Measurements from ENCODE around the gene TANC1.

The TANC1 gene

DNA sequence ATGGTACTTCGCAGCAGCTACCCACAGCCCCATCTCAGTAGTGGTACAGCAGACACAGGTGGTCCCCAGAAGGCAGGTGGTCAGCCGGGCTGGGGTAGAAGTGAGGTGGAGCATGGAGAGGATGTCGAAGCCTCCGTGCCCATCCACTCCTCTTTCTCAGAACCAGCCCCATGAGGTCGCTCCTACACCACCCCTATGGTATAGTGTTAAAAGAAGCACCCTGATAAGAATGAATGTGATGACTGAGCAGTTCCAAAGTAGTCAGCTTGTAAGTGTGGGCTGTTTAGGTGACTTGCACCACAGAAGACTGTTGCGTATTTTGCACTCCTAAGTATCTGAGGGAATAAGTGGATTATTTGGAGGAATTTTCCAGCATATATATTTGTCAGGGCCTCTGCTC lies 206.7 kb downstream of the TANC1 start:
- Mint-ChIP-seq H3K27ac (no peak overlapping the region), H3K4me3 (no peak overlapping the region), H3K9me3 (ENCODE audit: low read depth) (no peaks in the 10 kb centered on the region), H3K36me3 (no peaks in the 10 kb centered on the region), H3K27me3 (no peaks in the 10 kb centered on the region), H3K4me1 (ENCODE audit: low read depth) (peaks cover 9% of the 10 kb centered on the region)

DNA sequence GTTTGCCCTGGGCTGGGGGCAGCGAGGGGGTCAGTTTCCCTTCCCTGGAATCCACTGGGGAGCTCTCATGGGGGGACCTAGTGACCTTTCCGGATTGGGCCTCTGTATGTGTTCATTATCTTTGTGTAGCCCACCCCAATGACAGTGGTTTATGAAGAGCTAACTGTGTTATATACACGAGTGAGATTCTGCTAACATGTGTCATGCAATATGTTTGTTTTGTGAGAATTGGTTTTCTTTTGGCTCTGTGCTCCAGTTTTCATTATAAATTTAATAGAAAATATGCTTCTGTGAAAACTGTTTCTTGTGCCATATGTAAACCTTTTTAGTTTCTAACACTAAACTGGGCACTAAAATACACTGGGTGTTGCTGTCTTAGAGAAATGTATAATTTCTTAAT lies 207.5 kb downstream of the TANC1 start:
- peaks cover 9% of the 10 kb centered on the region for H3K4me1 Mint-ChIP-seq (ENCODE audit: low read depth)
- H3K27ac Mint-ChIP-seq: no peak overlapping the region
- H3K4me3 Mint-ChIP-seq: no peak overlapping the region
- no peaks in the 10 kb centered on the region for H3K27me3 Mint-ChIP-seq
- H3K36me3 Mint-ChIP-seq: no peaks in the 10 kb centered on the region
- H3K9me3 Mint-ChIP-seq (ENCODE audit: low read depth): no peaks in the 10 kb centered on the region

DNA sequence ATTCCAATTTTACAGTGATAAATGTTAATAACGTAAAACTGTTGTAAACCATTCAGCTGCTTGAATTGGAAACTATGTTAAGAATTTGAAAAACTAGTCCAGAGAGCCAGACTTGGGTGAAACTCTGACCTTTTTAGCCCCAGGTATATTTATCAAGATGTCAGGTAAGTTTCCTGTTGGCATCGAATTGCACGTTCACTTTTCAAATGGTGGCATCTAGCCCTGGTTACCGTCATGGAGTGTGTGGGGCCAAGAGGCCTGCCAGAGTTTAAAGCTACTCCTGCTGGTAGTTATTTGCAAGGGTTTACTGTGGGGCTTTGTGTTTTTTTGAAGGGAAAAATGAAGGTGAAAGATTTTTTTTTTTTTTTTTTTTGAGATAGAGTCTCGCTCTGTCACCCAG lies 208.1 kb downstream of the TANC1 start:
- Mint-ChIP-seq H3K27me3 (no peaks in the 10 kb centered on the region), H3K4me1 (ENCODE audit: low read depth) (peaks cover 9% of the 10 kb centered on the region), H3K9me3 (ENCODE audit: low read depth) (no peaks in the 10 kb centered on the region), H3K36me3 (no peaks in the 10 kb centered on the region), H3K27ac (no peak overlapping the region), H3K4me3 (no peak overlapping the region)

DNA sequence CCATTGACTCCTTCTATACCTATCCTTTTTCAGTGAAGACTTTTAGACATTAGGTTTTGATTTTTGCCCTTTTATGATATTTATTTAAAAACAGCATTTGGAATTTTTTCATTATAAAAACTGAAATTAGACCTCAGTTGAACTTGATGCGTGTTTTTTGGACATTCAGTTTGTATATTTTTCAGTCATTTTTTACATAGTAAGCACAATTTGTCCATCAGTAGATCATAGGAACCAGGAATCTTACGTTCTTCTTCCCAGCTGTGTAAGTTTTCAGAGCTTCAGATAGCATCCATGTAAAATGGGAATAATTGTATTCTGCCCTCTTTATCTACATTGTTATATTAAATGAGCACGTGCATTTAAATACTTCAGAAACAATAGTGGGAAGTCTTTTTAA lies 208.9 kb downstream of the TANC1 start:
- Mint-ChIP-seq H3K27me3 (no peaks in the 10 kb centered on the region), H3K4me1 (ENCODE audit: low read depth) (peaks cover 9% of the 10 kb centered on the region), H3K36me3 (no peaks in the 10 kb centered on the region), H3K4me3 (no peak overlapping the region), H3K9me3 (ENCODE audit: low read depth) (no peaks in the 10 kb centered on the region), H3K27ac (no peak overlapping the region)

DNA sequence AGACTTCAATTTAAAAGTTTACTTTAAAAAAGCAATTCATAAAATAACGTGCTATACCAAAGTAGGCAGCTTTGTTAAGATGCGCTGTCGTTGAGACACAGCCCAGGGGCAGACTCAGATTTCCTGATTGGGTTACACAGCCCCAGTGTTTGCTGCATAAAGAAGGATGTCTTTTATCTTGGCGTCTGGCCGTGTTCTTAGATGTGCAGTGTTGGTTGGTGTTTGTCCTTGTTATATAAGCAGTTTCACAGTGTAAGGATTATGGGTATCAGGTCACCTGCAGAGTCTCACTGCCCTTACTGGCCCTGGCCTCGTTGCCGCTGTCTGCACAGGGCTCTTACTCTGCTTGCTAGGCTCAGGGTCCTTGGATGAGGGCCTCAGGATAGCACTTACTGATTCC lies 209.5 kb downstream of the TANC1 start:
- Mint-ChIP-seq H3K27me3 (no peaks in the 10 kb centered on the region), H3K27ac (no peak overlapping the region)

DNA sequence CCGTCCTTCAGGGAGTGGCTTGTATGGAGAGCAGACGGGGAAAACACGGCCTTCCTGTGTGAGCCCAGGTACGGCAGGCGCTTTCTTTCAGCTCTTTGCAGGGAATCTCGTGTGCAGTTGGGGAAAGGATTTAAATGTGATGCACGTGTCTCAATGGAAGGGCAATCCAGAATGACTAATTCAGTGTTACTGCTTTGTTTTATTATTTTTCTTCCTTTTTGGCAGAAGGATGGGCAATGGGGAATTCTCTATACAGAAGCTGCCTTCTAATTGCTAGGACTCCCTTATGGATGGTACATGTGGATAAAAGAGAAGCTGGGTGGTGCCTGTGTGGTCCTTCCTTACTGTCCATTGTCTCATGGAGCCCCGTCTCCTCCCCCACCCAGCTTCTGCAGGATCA lies 210.7 kb downstream of the TANC1 start:
- no peaks in the 10 kb centered on the region for H3K36me3 Mint-ChIP-seq
- no peaks in the 10 kb centered on the region for H3K9me3 Mint-ChIP-seq (ENCODE audit: low read depth)
- peaks cover 9% of the 10 kb centered on the region for H3K4me1 Mint-ChIP-seq (ENCODE audit: low read depth)
- no peak overlapping the region for H3K27ac Mint-ChIP-seq
- H3K4me3 Mint-ChIP-seq: no peak overlapping the region
- no peaks in the 10 kb centered on the region for H3K27me3 Mint-ChIP-seq

More for the DNA sequence above, 209.5 kb downstream of the TANC1 start:
- H3K4me1 Mint-ChIP-seq (ENCODE audit: low read depth): peaks cover 9% of the 10 kb centered on the region
- no peaks in the 10 kb centered on the region for H3K9me3 Mint-ChIP-seq (ENCODE audit: low read depth)
- H3K4me3 Mint-ChIP-seq: no peak overlapping the region
- H3K36me3 Mint-ChIP-seq: no peaks in the 10 kb centered on the region

DNA sequence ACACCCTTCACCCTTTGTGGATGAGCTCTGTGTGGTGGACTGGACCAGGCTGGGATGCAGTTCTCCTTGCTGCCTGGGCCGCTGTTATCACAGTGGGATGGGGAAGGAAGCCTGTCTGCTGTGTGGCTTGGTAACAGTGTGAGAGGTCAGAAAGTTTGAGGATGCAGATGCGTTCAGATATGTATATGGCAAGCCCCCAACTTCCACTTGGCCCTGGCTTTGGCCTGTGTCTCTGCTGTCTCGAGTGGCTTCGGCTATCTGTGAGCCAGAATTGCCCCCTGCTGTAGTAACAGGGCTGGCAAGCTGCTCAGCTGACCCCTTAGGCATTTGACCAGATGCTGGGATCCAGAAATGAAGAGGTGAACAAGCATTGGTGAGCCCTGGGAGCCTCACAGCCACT lies 211.3 kb downstream of the TANC1 start:
- no peak overlapping the region for H3K27ac Mint-ChIP-seq
- H3K27me3 Mint-ChIP-seq: no peaks in the 10 kb centered on the region
- H3K36me3 Mint-ChIP-seq: no peaks in the 10 kb centered on the region
- H3K4me3 Mint-ChIP-seq: no peak overlapping the region
- peaks cover 9% of the 10 kb centered on the region for H3K4me1 Mint-ChIP-seq (ENCODE audit: low read depth)
- no peaks in the 10 kb centered on the region for H3K9me3 Mint-ChIP-seq (ENCODE audit: low read depth)

DNA sequence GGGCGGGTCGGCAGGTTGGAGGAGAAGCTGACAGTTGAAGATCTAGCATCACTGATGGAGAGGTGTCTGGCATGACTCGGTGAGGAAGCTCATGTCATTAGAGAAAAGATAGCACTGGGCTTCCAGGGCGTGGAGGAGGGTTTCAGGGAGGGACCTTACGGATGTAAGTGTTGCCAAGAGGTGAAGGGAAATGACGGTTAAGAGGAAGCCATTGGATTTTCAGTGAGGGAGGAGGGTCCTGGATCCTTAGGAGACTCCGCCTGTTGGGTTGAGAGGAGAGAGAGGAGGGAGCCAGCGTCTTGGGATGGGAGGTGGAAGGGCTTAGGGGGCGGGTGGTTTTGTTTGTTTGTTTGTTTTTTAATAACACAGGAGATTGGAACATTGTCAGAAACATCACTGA lies 214.9 kb downstream of the TANC1 start:
- no peak overlapping the region for H3K4me3 Mint-ChIP-seq
- H3K4me1 Mint-ChIP-seq (ENCODE audit: low read depth): peaks cover 8% of the 10 kb centered on the region
- H3K27ac Mint-ChIP-seq: no peak overlapping the region
- no peaks in the 10 kb centered on the region for H3K27me3 Mint-ChIP-seq
- no peaks in the 10 kb centered on the region for H3K9me3 Mint-ChIP-seq (ENCODE audit: low read depth)
- H3K36me3 Mint-ChIP-seq: no peaks in the 10 kb centered on the region

DNA sequence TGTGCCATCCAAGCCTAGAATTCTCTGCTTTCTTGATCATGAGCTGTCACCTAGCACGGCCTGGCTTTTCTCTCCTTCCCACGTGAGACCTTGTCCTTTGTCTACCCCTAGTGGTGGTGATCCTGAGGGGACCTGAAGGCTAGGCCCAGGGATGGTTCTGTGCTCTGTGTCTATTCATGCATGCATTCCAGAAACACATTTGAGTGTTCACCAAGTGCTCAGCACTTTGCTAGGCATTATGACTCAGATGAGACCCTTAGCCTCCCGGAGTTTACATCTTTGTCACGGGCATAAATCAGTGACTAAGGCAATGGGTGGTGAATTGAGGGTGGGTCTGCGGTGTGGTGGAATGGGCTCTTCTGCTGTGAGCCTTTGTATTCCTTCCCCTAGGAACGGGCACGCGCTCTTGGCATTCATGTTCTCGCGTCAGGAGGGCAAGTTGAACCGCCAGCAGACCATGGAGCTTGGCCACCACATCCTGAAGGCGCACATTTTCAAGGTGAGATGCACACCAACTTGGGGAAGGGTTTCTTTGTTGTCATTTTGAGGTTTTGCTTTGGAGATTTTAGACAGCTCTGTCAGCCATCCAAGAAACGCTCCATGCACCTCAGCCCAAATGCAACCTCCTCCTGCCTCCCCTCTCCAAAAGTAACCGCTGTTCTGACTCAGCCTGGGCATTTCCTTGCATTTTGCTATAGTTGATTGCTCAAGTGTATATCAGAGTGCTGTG lies 217.1 kb downstream of the TANC1 start:
- no peaks in the 10 kb centered on the region for H3K27me3 Mint-ChIP-seq
- no peak overlapping the region for H3K27ac Mint-ChIP-seq
- H3K4me3 Mint-ChIP-seq: no peak overlapping the region
- H3K4me1 Mint-ChIP-seq (ENCODE audit: low read depth): peaks cover 6% of the 10 kb centered on the region
- no peaks in the 10 kb centered on the region for H3K36me3 Mint-ChIP-seq
- no peaks in the 10 kb centered on the region for H3K9me3 Mint-ChIP-seq (ENCODE audit: low read depth)

DNA sequence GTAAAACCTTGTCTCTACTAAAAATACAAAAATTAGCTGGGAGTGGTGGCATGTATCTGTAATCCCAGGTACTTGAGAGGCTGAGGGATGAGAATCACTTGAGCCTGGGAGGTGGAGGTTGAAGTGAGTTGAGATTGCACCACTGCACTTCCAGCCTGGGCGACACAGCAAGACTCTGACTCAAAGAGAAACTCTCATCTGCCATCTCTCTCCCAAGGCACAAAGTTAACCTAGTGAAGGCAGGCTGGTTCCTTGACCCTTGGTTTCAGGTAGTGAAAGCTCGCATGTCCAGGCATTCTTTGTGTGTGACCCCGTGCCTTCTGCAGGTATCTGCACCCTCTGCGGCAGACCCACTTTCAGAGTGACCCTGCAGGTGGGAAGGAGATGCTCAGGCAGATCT lies 218.0 kb downstream of the TANC1 start:
- H3K9me3 Mint-ChIP-seq (ENCODE audit: low read depth): no peaks in the 10 kb centered on the region
- no peak overlapping the region for H3K4me3 Mint-ChIP-seq
- peaks cover 6% of the 10 kb centered on the region for H3K4me1 Mint-ChIP-seq (ENCODE audit: low read depth)
- no peak overlapping the region for H3K27ac Mint-ChIP-seq
- no peaks in the 10 kb centered on the region for H3K36me3 Mint-ChIP-seq
- no peaks in the 10 kb centered on the region for H3K27me3 Mint-ChIP-seq

DNA sequence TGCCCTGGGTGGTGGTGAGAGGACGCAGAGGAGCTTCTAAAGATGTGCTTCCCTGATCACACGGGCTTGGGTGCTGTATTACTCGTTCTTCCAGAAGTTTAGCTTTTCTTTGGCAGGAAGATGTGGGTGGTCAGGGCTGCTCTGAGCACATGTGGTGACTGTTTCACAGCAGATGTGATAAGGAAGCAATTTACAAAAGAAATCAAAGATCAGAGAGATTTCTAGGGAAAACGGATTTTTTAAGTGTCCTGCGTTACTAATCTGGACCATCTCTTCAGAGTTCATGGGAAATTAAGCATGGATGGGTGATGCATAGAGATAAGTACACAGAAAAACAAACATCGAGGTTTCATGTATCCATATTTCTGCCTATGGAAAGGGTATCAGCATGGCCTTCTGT lies 218.7 kb downstream of the TANC1 start:
- no peaks in the 10 kb centered on the region for H3K27me3 Mint-ChIP-seq
- H3K4me3 Mint-ChIP-seq: no peak overlapping the region

DNA sequence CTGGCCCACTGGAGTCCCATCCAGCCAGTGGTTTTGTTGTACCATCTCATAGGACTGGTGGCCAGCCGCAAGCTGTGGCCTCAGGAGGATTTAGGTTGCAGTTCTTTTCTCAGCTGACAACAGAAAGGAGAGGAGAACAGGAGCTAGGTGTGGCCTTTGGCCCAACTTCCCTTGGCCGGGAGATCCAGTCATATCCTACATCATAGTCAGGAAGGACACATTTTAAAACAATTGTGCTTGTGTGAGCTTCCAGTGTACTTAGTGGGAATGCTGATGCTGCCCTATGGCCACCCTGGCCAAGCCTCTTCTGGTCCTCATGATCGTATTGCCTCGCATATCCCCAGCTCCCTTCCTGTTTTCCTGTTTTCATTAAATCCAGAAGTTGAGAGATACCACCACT lies 220.0 kb downstream of the TANC1 start:
- no peaks in the 10 kb centered on the region for H3K9me3 Mint-ChIP-seq (ENCODE audit: low read depth)
- H3K27ac Mint-ChIP-seq: no peak overlapping the region
- no peaks in the 10 kb centered on the region for H3K27me3 Mint-ChIP-seq
- peaks cover 6% of the 10 kb centered on the region for H3K4me1 Mint-ChIP-seq (ENCODE audit: low read depth)
- H3K4me3 Mint-ChIP-seq: no peak overlapping the region
- H3K36me3 Mint-ChIP-seq: peaks cover 2% of the 10 kb centered on the region

More for the DNA sequence above, 218.7 kb downstream of the TANC1 start:
- Mint-ChIP-seq H3K27ac (no peak overlapping the region), H3K9me3 (ENCODE audit: low read depth) (no peaks in the 10 kb centered on the region), H3K4me1 (ENCODE audit: low read depth) (peaks cover 6% of the 10 kb centered on the region), H3K36me3 (peaks cover 2% of the 10 kb centered on the region)

DNA sequence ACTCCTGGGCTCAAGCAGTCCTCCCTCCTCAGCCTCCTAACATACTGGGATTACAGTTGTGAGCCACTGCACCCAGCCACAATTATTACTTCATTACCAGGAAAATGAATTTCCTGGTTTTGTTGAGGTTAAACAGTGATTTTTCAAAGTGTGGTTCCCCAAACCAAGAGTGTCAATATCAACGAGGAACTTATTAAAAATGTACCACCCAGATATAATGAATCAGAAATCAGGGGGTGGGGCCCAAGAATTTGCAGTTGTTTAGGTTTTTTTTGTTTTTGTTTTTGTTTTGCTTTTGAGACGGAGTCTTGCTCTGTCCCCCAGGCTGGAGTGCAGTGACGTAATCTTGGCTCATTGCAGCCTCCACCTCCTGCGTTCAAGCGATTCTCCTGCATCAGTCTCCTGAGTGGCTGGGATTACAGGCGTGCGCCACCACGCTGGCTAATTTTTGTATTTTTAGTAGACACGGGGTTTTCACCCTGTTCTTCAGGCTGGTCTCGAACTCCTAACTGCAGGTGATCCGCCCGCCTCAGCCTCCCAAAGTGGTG lies 224.0 kb downstream of the TANC1 start:
- Mint-ChIP-seq H3K27ac (no peak overlapping the region), H3K27me3 (no peaks in the 10 kb centered on the region), H3K9me3 (ENCODE audit: low read depth) (no peaks in the 10 kb centered on the region), H3K36me3 (peaks cover 2% of the 10 kb centered on the region), H3K4me3 (no peak overlapping the region), H3K4me1 (ENCODE audit: low read depth) (no peaks in the 10 kb centered on the region)

DNA sequence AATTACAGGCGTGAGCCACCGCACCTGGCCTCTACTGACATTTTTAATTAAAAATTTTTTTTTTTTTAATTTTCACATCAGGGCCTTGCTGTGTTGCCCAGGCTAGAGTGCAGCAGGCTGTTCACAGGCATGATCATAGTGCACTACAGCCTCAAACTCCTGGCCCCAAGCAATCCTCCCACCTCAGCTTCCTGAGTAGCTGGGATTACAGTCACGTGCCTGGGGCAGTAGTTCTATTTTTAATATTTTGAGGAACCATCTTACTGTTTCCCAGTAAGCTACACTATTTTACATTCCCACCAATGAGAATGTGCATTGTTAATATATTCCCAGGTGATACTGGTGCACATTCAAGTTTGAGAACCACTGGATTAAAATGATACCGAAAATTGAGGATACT lies 225.4 kb downstream of the TANC1 start:
- Mint-ChIP-seq H3K36me3 (peaks cover 2% of the 10 kb centered on the region), H3K4me3 (no peak overlapping the region), H3K9me3 (ENCODE audit: low read depth) (no peaks in the 10 kb centered on the region), H3K27ac (no peak overlapping the region), H3K4me1 (ENCODE audit: low read depth) (no peaks in the 10 kb centered on the region), H3K27me3 (no peaks in the 10 kb centered on the region)

DNA sequence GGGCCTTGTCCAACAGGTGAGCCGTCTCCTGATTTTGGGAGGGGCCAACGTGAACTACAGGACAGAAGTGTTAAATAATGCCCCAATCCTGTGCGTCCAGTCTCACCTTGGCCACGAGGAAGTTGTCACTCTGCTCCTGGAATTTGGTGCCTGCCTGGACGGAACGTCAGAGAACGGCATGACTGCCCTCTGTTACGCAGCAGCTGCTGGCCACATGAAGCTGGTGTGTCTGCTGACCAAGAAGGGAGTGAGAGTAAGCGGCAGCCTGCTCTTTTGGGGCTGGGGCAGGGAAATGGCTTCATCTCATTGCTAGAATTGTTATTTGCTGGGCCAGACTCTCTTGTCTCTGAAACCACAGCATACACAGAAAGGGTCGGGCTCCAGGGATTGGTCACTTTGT lies 225.8 kb downstream of the TANC1 start:
- no peaks in the 10 kb centered on the region for H3K27me3 Mint-ChIP-seq
- H3K4me3 Mint-ChIP-seq: no peak overlapping the region
- peaks cover 2% of the 10 kb centered on the region for H3K36me3 Mint-ChIP-seq
- H3K9me3 Mint-ChIP-seq (ENCODE audit: low read depth): no peaks in the 10 kb centered on the region
- no peak overlapping the region for H3K27ac Mint-ChIP-seq
- H3K4me1 Mint-ChIP-seq (ENCODE audit: low read depth): no peaks in the 10 kb centered on the region

DNA sequence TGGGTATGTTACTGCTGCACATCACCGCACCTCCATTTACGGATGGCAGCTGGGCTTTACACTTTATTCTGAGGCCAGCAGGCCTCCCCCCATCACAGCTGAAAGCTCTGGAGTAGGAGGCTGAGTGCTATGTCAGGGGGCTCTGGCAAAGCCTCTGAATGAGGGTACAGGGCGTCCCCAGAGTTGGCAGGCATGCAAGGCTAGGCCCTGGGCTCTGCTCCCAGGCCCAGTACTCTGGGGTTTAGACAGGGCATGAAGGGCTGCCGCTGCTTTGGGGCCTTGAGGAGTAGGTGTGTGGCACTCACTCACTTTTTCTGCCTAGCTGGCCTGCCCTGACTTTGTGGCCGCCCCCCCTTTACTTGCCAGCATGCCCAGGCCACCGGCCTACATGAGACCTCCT lies 227.3 kb downstream of the TANC1 start:
- Mint-ChIP-seq H3K9me3 (ENCODE audit: low read depth) (no peaks in the 10 kb centered on the region), H3K4me3 (no peak overlapping the region), H3K4me1 (ENCODE audit: low read depth) (peaks cover 2% of the 10 kb centered on the region), H3K27me3 (no peaks in the 10 kb centered on the region), H3K27ac (no peak overlapping the region), H3K36me3 (peaks cover 2% of the 10 kb centered on the region)
